NOMO-1 (cell line): ENCODE measurements around the gene DAP.

Experiments used
- DNase-seq, 2 experiments: peaks; one replicate each; lab custom pipeline; 2025; ENCODE audit not compliant: unreplicated experiment in 2 of 2; lab: John Stamatoyannopoulos, UW

Gene DAP

GRCh38 chr5:10761933-10762775 is 1.1 kb upstream of the DAP start:
- DNase-seq = peak; percentile 83 to 92

DNA sequence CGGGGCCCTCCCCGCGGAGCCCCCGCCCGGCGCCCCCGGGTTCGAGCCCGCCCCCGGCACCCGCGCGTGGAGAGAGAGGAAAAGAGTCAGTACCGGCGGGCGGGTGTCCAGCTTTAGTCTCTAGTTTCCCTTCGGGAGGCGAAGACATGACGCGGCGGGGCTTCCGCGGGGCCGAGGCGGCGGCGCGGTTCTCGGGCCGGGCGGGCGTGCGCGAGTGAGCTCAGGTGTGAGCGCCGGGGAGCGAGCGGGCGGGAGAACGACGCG is 181 bp downstream of the DAP start:
- DNase-seq = no peak

DNA sequence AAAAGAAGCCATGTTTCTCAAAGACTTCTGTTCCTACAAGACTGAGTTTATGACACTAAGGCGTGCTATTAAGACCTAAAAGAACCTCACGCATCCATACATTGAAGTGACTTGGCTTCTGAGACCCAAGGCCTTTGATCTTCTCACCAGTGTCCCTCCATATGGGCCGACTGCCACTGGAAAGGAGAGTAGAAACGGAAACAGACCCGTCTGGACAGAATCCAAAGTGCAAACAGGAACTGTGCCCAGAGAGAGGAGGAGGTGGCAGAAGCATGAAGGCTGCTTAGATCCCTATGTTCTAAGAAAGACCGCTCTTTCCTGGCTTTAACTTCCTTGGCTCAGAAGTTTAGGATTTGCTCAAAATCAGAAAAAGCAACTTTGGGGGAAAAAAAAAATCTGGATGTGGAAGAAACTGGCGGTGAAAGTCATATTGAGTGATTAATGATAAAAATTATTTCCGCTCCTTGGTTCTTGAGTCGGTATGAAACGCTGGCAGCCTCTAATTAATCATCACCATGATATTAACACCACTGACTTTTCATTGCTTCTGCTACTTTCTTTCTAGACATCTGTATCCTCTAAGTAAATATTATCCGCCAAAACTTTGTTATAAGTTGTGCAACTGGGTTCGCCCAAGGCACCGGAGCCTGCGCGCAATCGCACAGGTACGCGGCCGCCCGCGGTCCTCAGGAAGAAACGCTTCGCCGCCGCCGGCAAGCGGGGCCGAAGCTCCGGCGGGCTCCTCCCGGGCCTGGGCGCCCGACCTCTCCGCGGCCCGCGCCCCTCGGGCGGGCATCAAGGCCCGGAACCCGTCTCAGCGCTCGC is 726 bp downstream of the DAP start:
- peak; percentile 84 to 88 for DNase-seq

GRCh38 chr5:10759111-10759510 is 1.9 kb downstream of the DAP start:
- no peak for DNase-seq

- DNase-seq = no peak
These were observed 3.0 kb downstream of the DAP start for GRCh38 chr5:10757922-10758555.

GRCh38 chr5:10757043-10757442 is 4.0 kb downstream of the DAP start:
- no peak for DNase-seq

- peak in 1 of 2 experiments; percentile 18 for DNase-seq
These were observed 4.5 kb downstream of the DAP start for GRCh38 chr5:10756549-10756948.

DNA sequence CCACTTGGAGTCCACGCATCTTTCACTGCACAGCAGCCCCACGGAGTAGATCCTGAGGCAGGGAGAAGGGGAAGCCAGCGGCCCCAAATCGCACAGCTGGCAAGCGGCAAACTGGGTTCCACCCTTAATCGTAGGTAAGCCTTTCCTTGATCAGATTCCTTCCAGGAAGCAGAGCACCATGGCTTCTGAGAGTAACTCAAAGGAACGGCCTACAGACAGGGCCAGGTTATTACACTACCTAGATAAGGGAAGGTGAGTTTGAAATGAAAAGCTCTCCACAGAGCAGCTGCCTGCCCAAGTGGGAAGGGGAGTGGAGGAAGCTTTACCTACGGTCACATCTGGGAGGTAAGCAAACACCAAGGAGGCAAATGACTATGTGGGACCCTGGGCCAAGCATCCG is 7.9 kb downstream of the DAP start:
- DNase-seq = no peak

GRCh38 chr5:10752451-10752850 is 8.6 kb downstream of the DAP start:
- no peak for DNase-seq

DNA sequence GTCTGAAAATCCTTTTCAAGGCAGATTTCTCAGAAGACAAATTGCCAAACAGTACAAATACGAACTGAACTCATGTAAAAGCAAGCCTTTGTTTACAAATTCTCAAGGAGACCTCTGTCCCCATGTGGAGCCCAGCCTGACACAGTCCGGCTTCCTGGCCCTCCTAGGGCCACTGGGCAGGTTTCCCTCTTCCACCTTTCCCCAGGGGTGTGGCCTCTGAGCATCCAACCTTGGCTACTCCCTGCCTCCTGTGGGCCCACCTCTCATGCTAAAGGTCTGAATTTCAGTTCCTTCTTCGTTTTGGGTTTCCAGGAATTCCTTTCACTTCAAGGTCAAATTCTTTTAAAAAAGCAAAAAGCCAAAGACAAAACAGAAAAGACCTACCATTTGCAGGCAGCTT is 10.1 kb downstream of the DAP start:
- DNase-seq = no peak

GRCh38 chr5:10747678-10748622 is 13.1 kb downstream of the DAP start:
- no peak for DNase-seq

DNA sequence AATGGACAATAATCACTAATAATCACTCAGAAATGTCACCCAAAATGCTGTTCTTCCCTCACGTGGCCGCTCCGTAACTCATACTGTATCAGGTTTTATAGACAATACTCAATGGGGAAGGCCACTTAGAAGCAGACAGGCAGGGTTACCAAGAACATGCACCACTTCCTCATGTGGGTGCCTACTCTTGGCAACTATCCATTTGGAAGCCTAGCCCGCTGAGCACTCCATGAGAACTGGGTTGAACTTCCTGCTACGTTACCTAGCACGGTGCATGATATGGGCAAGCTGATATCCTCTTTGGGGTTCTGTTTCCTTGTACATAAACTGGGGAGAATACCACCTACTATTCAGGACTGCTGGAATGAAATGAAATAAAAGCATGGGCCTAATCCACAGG is 14.3 kb downstream of the DAP start:
- no peak for DNase-seq

GRCh38 chr5:10745133-10745532 is 15.9 kb downstream of the DAP start:
- no peak for DNase-seq

DNA sequence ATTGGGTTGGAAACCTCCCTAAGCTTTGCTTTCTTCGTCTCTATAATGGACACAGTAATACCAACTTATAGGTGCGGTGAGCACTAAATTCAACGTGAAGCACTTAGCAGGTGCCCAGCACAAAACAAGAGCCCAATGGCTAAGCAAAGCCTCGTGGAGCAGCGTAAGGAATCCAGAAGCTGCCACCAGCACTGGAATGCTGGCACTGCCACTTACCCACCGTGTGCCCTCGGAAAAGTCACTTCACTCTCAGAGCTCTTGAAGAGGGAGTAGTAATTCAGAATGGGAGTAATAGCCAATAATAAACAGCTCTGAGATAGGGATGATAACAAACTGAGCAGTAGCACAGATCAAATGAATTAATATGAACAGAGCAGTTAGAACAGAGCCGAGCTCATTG is 16.4 kb downstream of the DAP start:
- no peak for DNase-seq

- DNase-seq = no peak
These were observed 17.1 kb downstream of the DAP start for GRCh38 chr5:10743951-10744350.

DNA sequence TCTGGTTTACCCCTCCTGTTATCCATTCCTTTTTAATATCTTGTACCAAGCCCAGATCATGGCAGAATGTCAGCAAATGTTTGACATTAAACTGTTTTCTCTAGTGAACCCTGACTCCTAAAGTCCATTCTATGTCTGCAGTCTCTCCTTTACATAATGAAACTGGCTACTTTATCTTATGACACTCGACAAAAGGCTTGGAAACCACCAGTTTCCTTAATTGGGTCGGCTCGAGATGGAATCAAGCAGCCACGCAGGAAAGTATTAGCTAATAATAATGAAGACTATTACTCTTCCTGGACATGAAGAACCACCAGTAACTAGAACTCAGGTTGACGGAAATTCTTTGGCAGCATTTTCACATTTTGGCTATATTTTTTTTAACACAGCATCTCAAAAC is 17.5 kb downstream of the DAP start:
- no peak for DNase-seq

- DNase-seq = no peak
These were observed 19.4 kb downstream of the DAP start for GRCh38 chr5:10741661-10742060.

- no peak for DNase-seq
These were observed 20.6 kb downstream of the DAP start for GRCh38 chr5:10740384-10740783.

- no peak for DNase-seq
These were observed 23.2 kb downstream of the DAP start for GRCh38 chr5:10737880-10738279.

DNA sequence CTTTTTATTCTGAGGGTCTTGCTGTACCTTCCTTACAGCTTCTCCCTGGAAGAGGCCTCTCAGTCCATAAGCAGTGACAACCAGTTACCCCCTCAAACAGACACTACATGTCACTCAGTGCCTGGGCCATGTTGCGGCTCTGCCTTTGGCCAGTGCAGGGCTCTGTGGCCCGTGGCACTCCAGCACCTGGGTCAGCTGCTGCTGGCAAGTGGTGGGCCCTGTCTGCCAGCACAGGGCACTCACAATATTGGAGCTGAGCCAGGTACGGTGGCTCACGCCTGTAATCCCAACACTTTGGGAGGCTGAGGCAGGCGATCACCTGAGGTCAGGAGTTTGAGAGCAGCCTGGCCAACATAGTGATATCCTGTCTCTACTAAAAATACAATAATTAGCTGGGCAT is 24.2 kb downstream of the DAP start:
- no peak for DNase-seq

DNA sequence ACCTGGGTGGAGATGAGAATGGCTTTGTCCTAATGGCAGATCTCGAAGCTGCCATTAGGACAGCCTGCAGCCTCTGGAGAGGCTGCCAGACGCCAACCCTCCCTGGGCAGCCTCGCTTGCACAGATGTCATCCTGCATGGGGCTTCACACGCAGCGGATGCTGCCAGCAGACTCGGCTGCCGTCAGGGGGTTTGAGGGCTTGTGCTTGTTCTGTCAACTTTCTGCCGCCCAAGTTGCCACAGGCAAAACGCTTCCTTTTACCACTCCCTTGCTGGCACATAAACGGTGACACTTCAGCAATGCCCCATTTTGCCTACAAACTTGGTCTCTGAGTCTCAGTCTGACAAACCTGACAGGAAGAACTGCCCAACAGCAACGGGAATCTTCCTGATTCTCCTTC is 24.7 kb downstream of the DAP start:
- no peak for DNase-seq
